Fibroblast of lung (primary cell): Measurements from ENCODE around the gene DNAJA3. TPM values are rescaled to one million over a fixed set of nuclear protein-coding genes. Genes with fewer than 3 reads are reported as not detected.

ENCODE experiments used
- DNase-seq, 2 donors: peaks; one replicate each; pipeline versions ENCODE4 v3.0.0 to v3.0.0-alpha.2; 2010; ENCODE audit warnings: low read depth in 2 of 2
- H2AFZ ChIP-seq: 2 replicates; pipeline ENCODE4 v1.5.1; 2012; ENCODE audit warnings: low read length, control low read depth, inconsistent platforms
- H3K27ac ChIP-seq: 2 replicates; pipeline ENCODE4 v1.5.1; 2011; ENCODE audit warnings: low read length, control low read depth; ENCODE audit not compliant: insufficient read depth
- H3K27me3 ChIP-seq: 2 replicates; pipeline ENCODE4 v1.5.1; 2011; ENCODE audit warnings: mild to moderate bottlenecking, low read length; ENCODE audit not compliant: control insufficient read depth, insufficient read depth
- H3K36me3 ChIP-seq: 2 replicates; pipeline ENCODE4 v1.5.1; 2011; ENCODE audit warnings: low read length; ENCODE audit not compliant: control insufficient read depth, insufficient read depth
- H3K4me1 ChIP-seq: 2 replicates; pipeline ENCODE4 v1.5.1; 2011; ENCODE audit warnings: low read length; ENCODE audit not compliant: control insufficient read depth, insufficient read depth; ENCODE audit errors: extremely low read depth
- H3K4me2 ChIP-seq: 2 replicates; pipeline ENCODE4 v1.5.1; 2011; ENCODE audit warnings: low read length, control low read depth; ENCODE audit not compliant: insufficient read depth; ENCODE audit errors: extremely low read depth
- H3K4me3 ChIP-seq, 4 experiments: fragments of 200-600 bp in 1 of 4; sonication (generic) in 1 of 4; replicated peaks in 1 of 4; 2 replicates each; pipeline ENCODE4 v1.5.1; 2011 to 2016; ENCODE audit warnings: low read length in 4 of 4, low read depth in 3 of 4, mild to moderate bottlenecking in 3 of 4, control low read depth in 2 of 4, inconsistent platforms in 1 of 4, mixed read lengths in 1 of 4; ENCODE audit not compliant: insufficient read depth in 1 of 4; ENCODE audit errors: control extremely low read depth in 1 of 4
- H3K79me2 ChIP-seq: 2 replicates; pipeline ENCODE4 v1.5.1; 2012; ENCODE audit warnings: mild to moderate bottlenecking, low read length, inconsistent platforms; ENCODE audit not compliant: control insufficient read depth, insufficient read depth
- H3K9ac ChIP-seq: 2 replicates; pipeline ENCODE4 v1.5.1; 2011; ENCODE audit warnings: mild to moderate bottlenecking, low read length, control low read depth; ENCODE audit not compliant: insufficient read depth
- H3K9me3 ChIP-seq: 2 replicates; pipeline ENCODE4 v1.5.1; 2012; ENCODE audit warnings: low read depth, low read length; ENCODE audit not compliant: control insufficient read depth, insufficient read depth
- H4K20me1 ChIP-seq: 2 replicates; pipeline ENCODE4 v1.5.1; 2011; ENCODE audit warnings: low read length; ENCODE audit not compliant: control insufficient read depth, insufficient read depth; ENCODE audit errors: extremely low read depth
- CTCF ChIP-seq, 2 donors: IDR thresholded peaks in 1 of 2; conservative IDR thresholded peaks in 1 of 2; 1 replicate in 1 of 2; 2 replicates in 1 of 2; pipeline ENCODE4 v1.5.1; 2011 to 2012; ENCODE audit warnings: low read length in 2 of 2, control low read depth in 1 of 2, inconsistent platforms in 1 of 2, low read depth in 1 of 2, mild to moderate bottlenecking in 1 of 2
- EZH2 ChIP-seq: IDR thresholded peaks from 2 replicates; pipeline ENCODE4 v1.5.1; 2012; ENCODE audit warnings: low read length, control low read depth, mild to moderate bottlenecking; ENCODE audit errors: missing control alignments
- polyA plus RNA-seq, 2 donors: library from polyadenylated mRNA; depleted of rRNA in 1 of 2; stranded (reverse) in 1 of 2; unstranded in 1 of 2; fragments of >200 nt; gene quantifications; 2 replicates each; pipeline ENCODE4 v1.2.1, GENCODE V29; 2011 to 2012; ENCODE audit warnings: missing spikeins in 1 of 2
- total RNA-seq: library from RNA; depleted of rRNA; stranded (reverse); fragments of >200 nt; gene quantifications from 2 replicates; pipeline ENCODE4 v1.2.1, GENCODE V29; 2014

The DNAJA3 gene
- total and polyA plus RNA-seq, 2 donors (not counting 1 experiment from before 2014, with no cell fraction given), result 27.8 to 66.1 TPM

- Histone ChIP-seq H4K20me1 (no peaks in the 10 kb centered on the region), H3K79me2 (no peaks in the 10 kb centered on the region), H3K4me1 (no peaks in the 10 kb centered on the region), H2AFZ (no peak overlapping the region), H3K4me2 (no peak overlapping the region), H3K9me3 (no peaks in the 10 kb centered on the region), H3K27me3 (no peaks in the 10 kb centered on the region), H3K27ac (no peak overlapping the region), H3K4me3 (no peak overlapping the region), H3K36me3 (peaks cover 26% of the 10 kb centered on the region), H3K9ac (no peak overlapping the region)
- TF ChIP-seq EZH2 (no peak), CTCF (conservative IDR thresholded peaks at IDR 0.05 in 1 of 2, IDR thresholded peaks at IDR 0.05 in 1 of 2; ENCODE audit: low read depth in 1 of 2, low read length in 2 of 2) (no peak)
- DNase-seq, result no peak
Observed at GRCh38 chr16:4452674-4453073, 27.0 kb downstream of the DNAJA3 start.

GRCh38 chr16:4454623-4455022 is 29.0 kb downstream of the DNAJA3 start:
- H3K79me2 ChIP-seq, result no peaks in the 10 kb centered on the region
- no peak overlapping the region for H2AFZ ChIP-seq
- H4K20me1 ChIP-seq, result no peaks in the 10 kb centered on the region
- TF ChIP-seq CTCF (conservative IDR thresholded peaks at IDR 0.05 in 1 of 2, IDR thresholded peaks at IDR 0.05 in 1 of 2; ENCODE audit: low read depth in 1 of 2, low read length in 2 of 2) (no peak), EZH2 (no peak)
- peaks cover 23% of the 10 kb centered on the region for H3K36me3 ChIP-seq
- no peak overlapping the region for H3K4me2 ChIP-seq
- H3K9ac ChIP-seq, result no peak overlapping the region
- H3K4me3 ChIP-seq, result no peak overlapping the region
- H3K27ac ChIP-seq, result no peak overlapping the region
- DNase-seq, result no peak
- no peaks in the 10 kb centered on the region for H3K9me3 ChIP-seq
- H3K4me1 ChIP-seq, result peaks cover 4% of the 10 kb centered on the region
- H3K27me3 ChIP-seq, result no peaks in the 10 kb centered on the region

- TF ChIP-seq EZH2 (no peak), CTCF (conservative IDR thresholded peaks at IDR 0.05 in 1 of 2, IDR thresholded peaks at IDR 0.05 in 1 of 2; ENCODE audit: low read depth in 1 of 2, low read length in 2 of 2) (no peak)
- H3K4me1 ChIP-seq, result peaks cover 4% of the 10 kb centered on the region
- H3K36me3 ChIP-seq, result peaks cover 22% of the 10 kb centered on the region
- no peaks in the 10 kb centered on the region for H4K20me1 ChIP-seq
- no peak overlapping the region for H2AFZ ChIP-seq
- H3K9ac ChIP-seq, result no peak overlapping the region
- H3K79me2 ChIP-seq, result no peaks in the 10 kb centered on the region
- no peaks in the 10 kb centered on the region for H3K27me3 ChIP-seq
- no peak overlapping the region for H3K4me2 ChIP-seq
- no peak for DNase-seq
- H3K27ac ChIP-seq, result no peak overlapping the region
- H3K9me3 ChIP-seq, result no peaks in the 10 kb centered on the region
- no peak overlapping the region for H3K4me3 ChIP-seq
Observed at GRCh38 chr16:4455081-4455480, 29.4 kb downstream of the DNAJA3 start.
